WTC11 (cell line): Measurements from ENCODE around the gene NECTIN3.

ENCODE experiments used
- CTCF ChIP-seq: fragments of 200-600 bp; IDR thresholded peaks from 2 replicates; pipeline ENCODE4 v1.8.0; 2022; ENCODE audit warnings: antibody characterized with exemption
- ETV6 ChIP-seq: sonication (generic); formaldehyde crosslinking; IDR thresholded peaks from 2 replicates; pipeline ENCODE4 v1.8.1; 2022; ENCODE audit warnings: mild to moderate bottlenecking, missing genetic modification reagents
- NR1H2 ChIP-seq: sonication (generic); formaldehyde crosslinking; IDR thresholded peaks from 2 replicates; pipeline ENCODE4 v1.9.0; 2021; ENCODE audit warnings: mild to moderate bottlenecking, moderate library complexity, missing genetic modification reagents

GRCh38 chr3:111218615-111219014 lies 147.0 kb downstream of the NECTIN3 start:
- TF ChIP-seq CTCF (no peak), ETV6 (CRISPR knock-in tag) (no peak), NR1H2 (CRISPR knock-in tag) (no peak)
